ENCODE results near the gene ZNF234.
"Not testable (repeated sequence)": the region's sequence is repeated elsewhere in the genome, so short reads cannot be mapped to it uniquely, and the experiment has no call there.

ZNF234 gene

DNA sequence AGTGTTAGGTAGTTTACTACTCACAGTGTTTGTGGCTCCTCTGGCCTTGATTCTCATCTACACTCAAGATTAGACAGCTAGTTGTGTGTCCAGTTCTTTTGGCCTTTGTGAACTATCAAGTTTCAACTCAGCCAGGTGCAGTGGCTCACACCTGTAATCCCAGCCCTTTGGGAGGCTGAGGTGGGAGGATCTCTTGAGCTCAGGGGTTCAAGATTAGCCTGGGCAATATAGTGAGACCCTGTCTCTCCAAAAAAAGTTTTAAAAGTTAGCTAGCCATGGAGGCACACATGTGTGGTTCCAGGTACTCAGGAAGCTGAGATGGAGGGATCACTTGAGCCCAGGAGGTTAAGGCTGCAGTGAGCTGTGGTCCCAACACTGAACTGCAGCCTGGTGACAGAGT lies 39.6 kb downstream of the ZNF234 start:
- DNase-seq (ENCODE audit: low read depth) = no peak
- TF ChIP-seq, protein P1, sequence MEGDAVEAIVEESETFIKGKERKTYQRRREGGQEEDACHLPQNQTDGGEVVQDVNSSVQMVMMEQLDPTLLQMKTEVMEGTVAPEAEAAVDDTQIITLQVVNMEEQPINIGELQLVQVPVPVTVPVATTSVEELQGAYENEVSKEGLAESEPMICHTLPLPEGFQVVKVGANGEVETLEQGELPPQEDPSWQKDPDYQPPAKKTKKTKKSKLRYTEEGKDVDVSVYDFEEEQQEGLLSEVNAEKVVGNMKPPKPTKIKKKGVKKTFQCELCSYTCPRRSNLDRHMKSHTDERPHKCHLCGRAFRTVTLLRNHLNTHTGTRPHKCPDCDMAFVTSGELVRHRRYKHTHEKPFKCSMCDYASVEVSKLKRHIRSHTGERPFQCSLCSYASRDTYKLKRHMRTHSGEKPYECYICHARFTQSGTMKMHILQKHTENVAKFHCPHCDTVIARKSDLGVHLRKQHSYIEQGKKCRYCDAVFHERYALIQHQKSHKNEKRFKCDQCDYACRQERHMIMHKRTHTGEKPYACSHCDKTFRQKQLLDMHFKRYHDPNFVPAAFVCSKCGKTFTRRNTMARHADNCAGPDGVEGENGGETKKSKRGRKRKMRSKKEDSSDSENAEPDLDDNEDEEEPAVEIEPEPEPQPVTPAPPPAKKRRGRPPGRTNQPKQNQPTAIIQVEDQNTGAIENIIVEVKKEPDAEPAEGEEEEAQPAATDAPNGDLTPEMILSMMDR (IDR thresholded peaks at IDR 0.05; ENCODE audit: control insufficient read depth, extremely low read depth, insufficient read depth) = no peak
- H3K4me3 ChIP-seq (ENCODE audit: low read depth, low read length) = no peak overlapping the region

DNA sequence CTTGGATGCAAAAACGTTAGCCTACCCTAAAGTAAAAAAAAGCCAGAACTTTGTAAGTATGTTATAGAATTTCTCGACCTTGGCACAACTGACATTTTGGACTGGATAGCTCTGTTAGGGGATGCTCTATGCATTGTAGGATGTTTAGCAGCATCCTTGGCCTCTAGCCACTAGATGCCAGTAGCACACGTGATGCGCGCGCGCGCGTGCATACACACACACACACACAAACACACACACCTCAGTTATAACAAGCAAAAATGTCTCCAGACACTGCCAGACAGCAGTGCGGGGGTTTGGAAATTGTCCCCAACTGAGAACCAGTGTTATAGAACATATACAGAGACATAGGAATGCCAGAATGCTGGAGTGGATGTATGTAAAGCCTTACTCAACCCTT lies 40.8 kb downstream of the ZNF234 start:
- DNase-seq (ENCODE audit: low read depth) = no peak
- TF ChIP-seq, protein P1 (IDR thresholded peaks at IDR 0.05; ENCODE audit: control insufficient read depth, extremely low read depth, insufficient read depth) = no peak
- H3K4me3 ChIP-seq (ENCODE audit: low read depth, low read length) = no peak overlapping the region

- no peak for DNase-seq (ENCODE audit: low read depth)
- TF ChIP-seq, protein P1 (IDR thresholded peaks at IDR 0.05; ENCODE audit: control insufficient read depth, extremely low read depth, insufficient read depth) = no peak
- H3K4me3 ChIP-seq (ENCODE audit: low read depth, low read length) = no peak overlapping the region
Measured at GRCh38 chr19:44190020-44190419, 48.7 kb downstream of the ZNF234 start.

GRCh38 chr19:44192127-44192526 lies 50.8 kb downstream of the ZNF234 start:
- no peak overlapping the region for H3K4me3 ChIP-seq (ENCODE audit: low read depth, low read length)
- no peak for DNase-seq (ENCODE audit: low read depth)
- TF ChIP-seq, protein P1 (IDR thresholded peaks at IDR 0.05; ENCODE audit: control insufficient read depth, extremely low read depth, insufficient read depth) = no peak

DNA sequence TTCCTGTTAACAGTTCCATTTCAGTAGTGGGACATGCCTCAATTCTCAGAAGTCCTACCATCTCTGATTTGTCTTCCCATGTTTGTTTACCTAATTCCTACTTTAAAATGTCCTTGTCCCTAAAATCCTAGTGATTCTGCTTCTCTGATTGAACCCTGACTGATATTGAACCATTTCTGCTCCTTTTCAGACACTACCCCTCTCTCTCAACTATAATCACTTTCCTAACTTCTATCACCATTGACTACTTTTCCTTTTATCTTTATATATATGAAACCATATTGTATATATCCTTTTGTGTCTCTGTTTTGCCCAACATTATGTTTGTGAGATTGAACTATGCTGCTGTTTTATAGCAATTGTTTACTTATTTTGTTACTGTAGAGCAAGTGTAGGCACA lies 55.4 kb downstream of the ZNF234 start:
- TF ChIP-seq, protein P1 (IDR thresholded peaks at IDR 0.05; ENCODE audit: control insufficient read depth, extremely low read depth, insufficient read depth) = no peak
- DNase-seq (ENCODE audit: low read depth) = no peak

DNA sequence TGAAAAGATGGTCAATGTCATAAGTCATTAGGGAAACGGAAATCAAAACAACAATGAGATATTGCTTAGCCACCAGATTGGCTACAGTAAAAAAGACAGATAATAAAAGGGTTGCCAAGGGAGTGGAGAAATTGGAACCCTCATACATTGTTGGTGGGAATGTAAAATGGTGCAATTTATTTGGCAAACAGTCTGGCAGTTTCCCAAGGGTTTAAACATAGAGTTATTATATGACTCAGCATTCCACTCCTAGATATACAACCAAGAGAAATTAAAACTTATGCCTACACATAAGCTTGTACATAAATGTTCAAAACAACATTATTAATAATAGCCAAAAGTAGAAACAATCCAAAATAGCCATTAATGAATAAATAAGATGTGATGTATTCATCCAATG lies 61.1 kb downstream of the ZNF234 start:
- DNase-seq (ENCODE audit: low read depth) = no peak
- TF ChIP-seq, protein P1 (IDR thresholded peaks at IDR 0.05; ENCODE audit: control insufficient read depth, extremely low read depth, insufficient read depth) = no peak
- no peak overlapping the region for H3K4me3 ChIP-seq (ENCODE audit: low read depth, low read length)

More for the DNA sequence above, 55.4 kb downstream of the ZNF234 start:
- H3K4me3 ChIP-seq (ENCODE audit: low read depth, low read length) = no peak overlapping the region

DNA sequence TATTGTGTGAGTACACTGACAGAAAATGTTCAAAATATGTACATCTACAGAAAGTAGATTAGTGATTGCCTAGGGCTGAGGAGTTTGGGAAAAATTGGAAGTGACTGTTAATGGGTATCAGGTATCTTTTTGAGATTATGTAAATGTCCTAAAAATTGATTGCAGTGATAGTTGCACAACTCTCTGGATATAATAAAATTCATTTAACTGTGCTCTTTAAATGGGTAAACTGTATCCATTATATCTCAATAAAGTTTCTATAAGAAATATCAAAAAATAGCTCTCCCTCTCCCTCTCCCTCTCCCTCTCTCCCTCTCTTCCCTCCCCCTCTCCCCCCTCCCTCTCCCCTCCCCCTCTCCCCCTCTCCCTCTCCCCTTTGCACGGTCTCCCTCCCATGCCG lies 61.6 kb downstream of the ZNF234 start:
- TF ChIP-seq, protein P1 (IDR thresholded peaks at IDR 0.05; ENCODE audit: control insufficient read depth, extremely low read depth, insufficient read depth) = no peak
- DNase-seq (ENCODE audit: low read depth) = no peak
- no peak overlapping the region for H3K4me3 ChIP-seq (ENCODE audit: low read depth, low read length)

DNA sequence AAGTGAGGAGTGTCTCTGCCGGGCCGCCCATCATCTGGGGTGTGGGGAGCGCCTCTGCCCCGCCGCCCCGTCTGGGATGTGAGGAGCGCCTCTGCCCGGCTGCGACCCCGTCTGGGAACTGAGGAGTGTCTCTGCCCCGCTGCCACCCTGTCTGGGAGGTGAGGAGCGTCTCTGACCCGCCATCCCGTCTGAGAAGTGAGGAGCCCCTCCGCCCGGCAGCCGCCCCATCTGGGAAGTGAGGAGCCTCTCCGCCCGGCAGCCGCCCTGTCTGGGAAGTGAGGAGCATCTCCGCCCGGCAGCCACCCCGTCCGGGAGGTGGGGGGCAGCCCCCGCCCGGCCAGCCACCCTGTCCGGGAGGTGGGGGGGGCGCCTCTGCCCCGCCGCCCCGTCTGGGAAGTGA lies 62.5 kb downstream of the ZNF234 start:
- DNase-seq (ENCODE audit: low read depth); H3K4me3 ChIP-seq (ENCODE audit: low read depth, low read length): not testable (repeated sequence)

All from LNCaP clone FGC (cell line).